ENCODE results near the gene DGCR8. TPM values are rescaled to one million over a fixed set of nuclear protein-coding genes. Genes with fewer than 3 reads are reported as not detected.

The DGCR8 gene
- total RNA-seq, 1 donor from 2014 or later, result 93.1 TPM

DNA sequence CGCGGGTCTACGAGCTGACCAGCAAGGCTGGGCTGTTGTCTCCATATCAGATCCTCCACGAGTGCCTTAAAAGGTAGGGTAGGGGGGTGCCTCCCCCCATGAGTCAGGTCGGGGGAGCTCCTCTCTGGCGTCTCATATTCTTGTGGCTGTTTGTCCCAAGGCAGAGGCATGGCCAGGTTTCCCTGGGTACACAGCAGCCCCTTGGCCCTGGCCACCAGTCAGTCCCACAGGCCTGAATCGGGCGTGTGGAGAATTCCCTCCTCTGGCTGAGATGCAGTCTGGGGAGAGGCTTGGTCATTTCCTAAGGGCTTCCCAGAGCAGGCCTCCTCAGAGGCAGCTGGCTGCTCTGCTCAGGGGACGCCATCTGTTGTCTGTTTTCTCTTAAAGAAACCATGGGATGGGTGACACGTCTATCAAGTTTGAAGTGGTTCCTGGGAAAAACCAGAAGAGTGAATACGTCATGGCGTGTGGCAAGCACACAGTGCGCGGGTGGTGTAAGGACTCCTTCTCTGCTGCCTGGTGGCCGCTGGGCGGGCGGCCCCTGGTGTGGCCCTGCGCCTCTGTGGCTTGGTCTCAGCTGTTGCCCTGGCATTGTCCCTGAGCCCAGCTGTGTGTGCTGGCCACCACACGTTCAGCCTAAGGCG is 26.3 kb downstream of the DGCR8 start:
- no peak for TF ChIP-seq CTCF (IDR thresholded peaks at IDR 0.05; ENCODE audit: partially characterized antibody, unreplicated experiment)
- peaks cover 13% of the 10 kb centered on the region for H3K9me3 Mint-ChIP-seq (ENCODE audit: unreplicated experiment)
- peaks cover 20% of the 10 kb centered on the region for H3K27me3 Mint-ChIP-seq (ENCODE audit: unreplicated experiment)
- peaks cover 34% of the 10 kb centered on the region for H3K4me1 Mint-ChIP-seq (ENCODE audit: low read depth, unreplicated experiment)
- H3K4me3 Mint-ChIP-seq (ENCODE audit: unreplicated experiment), result peak overlapping the region; percentile 52
- DNase-seq, result peak; percentile 32
- peaks cover 14% of the 10 kb centered on the region for H3K36me3 Mint-ChIP-seq (ENCODE audit: unreplicated experiment)
- H3K27ac Mint-ChIP-seq (ENCODE audit: unreplicated experiment), result peak overlapping the region; percentile 84

- H3K9me3 Mint-ChIP-seq (ENCODE audit: unreplicated experiment), result peaks cover 13% of the 10 kb centered on the region
- H3K36me3 Mint-ChIP-seq (ENCODE audit: unreplicated experiment), result peaks cover 14% of the 10 kb centered on the region
- peaks cover 21% of the 10 kb centered on the region for H3K27me3 Mint-ChIP-seq (ENCODE audit: unreplicated experiment)
- DNase-seq, result peak; percentile 16
- H3K4me1 Mint-ChIP-seq (ENCODE audit: low read depth, unreplicated experiment), result peaks cover 34% of the 10 kb centered on the region
- TF ChIP-seq CTCF (IDR thresholded peaks at IDR 0.05; ENCODE audit: partially characterized antibody, unreplicated experiment), result no peak
- H3K4me3 Mint-ChIP-seq (ENCODE audit: unreplicated experiment), result no peak overlapping the region
- H3K27ac Mint-ChIP-seq (ENCODE audit: unreplicated experiment), result peak overlapping the region; percentile 84
These were observed 26.8 kb downstream of the DGCR8 start for GRCh38 chr22:20106849-20107237.

DNA sequence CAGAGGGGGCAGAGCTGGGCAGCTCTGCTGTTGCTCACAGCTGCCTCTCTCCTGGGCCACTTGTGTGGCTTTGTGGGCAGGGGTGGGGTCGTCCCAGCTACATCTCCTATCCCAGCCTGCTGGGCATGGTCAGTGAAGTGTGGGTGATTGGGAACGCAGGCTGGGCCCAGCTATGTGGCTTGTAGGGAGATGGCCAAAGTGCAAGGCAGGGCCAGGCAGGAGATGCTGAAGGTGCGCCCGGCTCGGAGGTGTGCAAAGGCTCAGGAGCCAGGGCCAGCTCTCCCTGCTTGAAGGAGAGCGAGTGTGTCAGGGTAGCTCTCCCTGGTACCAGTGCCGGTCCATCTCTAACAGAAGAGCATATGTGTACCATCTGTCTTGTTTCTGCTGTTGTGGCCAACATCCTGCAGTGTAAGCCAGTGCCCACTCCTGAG is 27.4 kb downstream of the DGCR8 start:
- H3K27ac Mint-ChIP-seq (ENCODE audit: unreplicated experiment), result peak overlapping the region; percentile 69
- peaks cover 19% of the 10 kb centered on the region for H3K27me3 Mint-ChIP-seq (ENCODE audit: unreplicated experiment)
- H3K4me3 Mint-ChIP-seq (ENCODE audit: unreplicated experiment), result peak overlapping the region; percentile 20
- peaks cover 34% of the 10 kb centered on the region for H3K4me1 Mint-ChIP-seq (ENCODE audit: low read depth, unreplicated experiment)
- peak; percentile 6 for DNase-seq
- peaks cover 8% of the 10 kb centered on the region for H3K9me3 Mint-ChIP-seq (ENCODE audit: unreplicated experiment)
- TF ChIP-seq CTCF (IDR thresholded peaks at IDR 0.05; ENCODE audit: partially characterized antibody, unreplicated experiment), result no peak
- H3K36me3 Mint-ChIP-seq (ENCODE audit: unreplicated experiment), result peaks cover 9% of the 10 kb centered on the region

GRCh38 chr22:20107951-20108756 is 28.1 kb downstream of the DGCR8 start:
- Mint-ChIP-seq H3K27ac (ENCODE audit: unreplicated experiment) (peak overlapping the region; percentile 69), H3K9me3 (ENCODE audit: unreplicated experiment) (peaks cover 8% of the 10 kb centered on the region), H3K4me3 (ENCODE audit: unreplicated experiment) (peak overlapping the region; percentile 20), H3K4me1 (ENCODE audit: low read depth, unreplicated experiment) (peaks cover 32% of the 10 kb centered on the region), H3K27me3 (ENCODE audit: unreplicated experiment) (peaks cover 19% of the 10 kb centered on the region), H3K36me3 (ENCODE audit: unreplicated experiment) (peaks cover 6% of the 10 kb centered on the region)
- TF ChIP-seq CTCF (IDR thresholded peaks at IDR 0.05; ENCODE audit: partially characterized antibody, unreplicated experiment), result no peak
- peak; percentile 14 for DNase-seq

DNA sequence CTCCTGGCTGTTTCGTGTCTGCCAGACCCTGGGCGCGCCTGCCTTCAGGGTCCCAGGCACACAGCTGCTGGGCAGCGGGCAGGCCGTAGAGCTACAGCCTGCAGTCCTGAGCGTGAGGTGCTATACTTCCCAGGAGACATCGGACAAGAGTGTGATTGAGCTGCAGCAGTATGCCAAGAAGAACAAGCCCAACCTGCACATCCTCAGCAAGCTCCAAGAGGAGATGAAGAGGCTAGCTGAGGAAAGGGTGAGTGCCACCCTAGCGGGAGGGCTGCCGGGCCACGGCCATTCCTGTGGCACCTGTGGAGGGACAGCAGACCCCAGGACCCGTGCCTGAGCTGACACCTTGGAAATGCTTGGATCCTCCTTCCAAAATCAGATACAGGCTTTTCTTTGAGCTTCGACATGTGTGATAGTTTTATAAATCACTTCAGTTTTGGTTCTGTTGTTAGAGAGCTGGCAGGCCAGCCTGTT is 28.8 kb downstream of the DGCR8 start:
- Mint-ChIP-seq H3K9me3 (ENCODE audit: unreplicated experiment) (peaks cover 6% of the 10 kb centered on the region), H3K36me3 (ENCODE audit: unreplicated experiment) (no peaks in the 10 kb centered on the region), H3K27ac (ENCODE audit: unreplicated experiment) (peak overlapping the region; percentile 67), H3K4me1 (ENCODE audit: low read depth, unreplicated experiment) (peaks cover 26% of the 10 kb centered on the region), H3K4me3 (ENCODE audit: unreplicated experiment) (no peak overlapping the region), H3K27me3 (ENCODE audit: unreplicated experiment) (peaks cover 16% of the 10 kb centered on the region)
- no peak for TF ChIP-seq CTCF (IDR thresholded peaks at IDR 0.05; ENCODE audit: partially characterized antibody, unreplicated experiment)
- peak; percentile 12 for DNase-seq

Data from glutamatergic neuron (in vitro differentiated cells).